ENCODE results near the gene SLC6A7.

SLC6A7 gene

DNA sequence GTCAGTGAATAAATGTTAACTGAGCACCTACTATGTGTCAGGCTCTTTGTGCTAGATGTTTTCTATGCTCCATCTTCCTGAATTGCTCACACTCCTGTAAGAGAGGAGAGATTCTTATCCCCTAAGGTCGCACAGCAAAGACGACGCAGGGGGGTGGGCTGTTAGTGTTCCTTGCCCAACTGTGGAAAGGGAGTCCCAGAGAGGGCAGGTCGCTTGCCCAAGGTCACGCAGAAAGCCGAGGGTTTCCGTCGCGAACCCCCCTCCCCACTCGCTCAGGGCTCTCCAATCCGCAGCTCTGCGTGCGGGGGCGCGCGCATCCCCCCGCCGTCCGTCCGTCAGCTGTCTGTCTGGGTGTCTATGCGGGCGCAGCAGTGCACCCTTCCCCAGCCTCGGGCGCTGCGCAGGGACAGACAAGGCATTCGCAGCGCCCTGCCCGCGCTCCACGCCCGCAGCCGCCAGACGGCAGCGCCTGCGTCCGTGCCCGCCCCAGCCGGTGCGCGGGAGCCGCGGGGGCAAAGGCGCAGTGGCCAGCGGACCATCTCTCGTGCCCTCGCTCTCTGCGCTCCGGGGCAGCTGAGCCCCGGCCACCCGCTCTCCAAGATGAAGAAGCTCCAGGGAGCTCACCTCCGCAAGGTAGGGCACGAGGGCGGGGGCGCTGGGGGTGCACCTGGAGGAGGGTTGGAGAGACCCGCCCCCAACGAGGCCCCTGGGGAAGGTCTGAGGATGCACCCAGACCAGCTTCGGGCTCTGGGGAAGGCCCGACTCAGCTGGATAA is at the start of gene SLC6A7:
TSS of gene SLC6A7 (plus strand) at position 335 of the 775 bp plus-strand sequence. CDS start at position 601, 266 bp downstream.
- no peak for DNase-seq (ENCODE audit: low read depth)

DNA sequence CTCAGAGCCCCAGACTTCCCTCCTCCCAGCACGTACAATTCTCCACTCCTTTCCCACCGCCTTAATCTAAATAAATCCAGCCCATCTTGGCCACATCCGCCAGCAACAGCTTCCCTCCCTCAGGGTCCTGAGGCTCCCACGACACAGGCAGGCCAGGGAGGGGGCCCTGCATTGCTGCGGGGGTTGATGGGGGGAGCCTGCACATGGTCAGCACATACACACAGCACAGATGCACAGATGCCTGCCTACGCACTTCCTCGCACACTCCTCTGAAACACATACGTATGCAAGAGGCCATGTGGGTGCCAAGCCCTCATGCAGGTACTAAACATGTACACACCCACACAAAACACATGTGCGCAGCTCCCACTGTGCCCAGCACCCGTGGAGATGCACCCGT is 49.0 kb upstream of the SLC6A7 start:
- DNase-seq (ENCODE audit: low read depth): no peak

DNA sequence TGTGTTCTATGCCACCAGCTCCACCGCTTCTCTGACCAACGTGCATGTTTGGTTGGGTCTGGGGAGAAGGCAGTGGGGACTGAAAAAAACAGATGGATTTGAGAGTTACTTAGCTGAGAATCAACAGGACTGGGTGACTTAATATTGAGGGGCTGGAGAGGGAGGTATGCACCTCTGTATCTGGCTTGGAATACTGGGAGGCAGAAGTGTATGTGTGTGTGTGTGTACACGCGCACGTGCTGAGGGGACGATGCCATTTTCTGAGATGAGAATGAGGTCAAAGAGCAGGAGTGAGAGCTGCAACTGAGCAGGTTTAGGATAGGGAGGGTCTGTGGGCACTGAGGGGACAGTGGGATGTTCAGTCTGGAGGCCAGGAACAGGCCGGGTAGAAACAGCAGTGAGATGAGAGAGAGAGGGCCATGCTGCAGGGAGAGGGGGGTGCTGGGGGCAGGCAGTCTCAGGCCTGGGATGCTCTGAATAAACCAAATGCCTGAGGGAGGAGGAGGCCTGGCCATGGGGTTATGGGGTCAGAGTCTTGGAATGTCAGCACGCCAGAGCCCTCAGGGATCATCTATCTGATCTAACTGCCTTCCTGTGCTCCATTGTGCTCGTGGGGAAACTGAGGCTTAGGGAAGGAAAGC is 48.2 kb upstream of the SLC6A7 start:
- no peak for DNase-seq (ENCODE audit: low read depth)

DNA sequence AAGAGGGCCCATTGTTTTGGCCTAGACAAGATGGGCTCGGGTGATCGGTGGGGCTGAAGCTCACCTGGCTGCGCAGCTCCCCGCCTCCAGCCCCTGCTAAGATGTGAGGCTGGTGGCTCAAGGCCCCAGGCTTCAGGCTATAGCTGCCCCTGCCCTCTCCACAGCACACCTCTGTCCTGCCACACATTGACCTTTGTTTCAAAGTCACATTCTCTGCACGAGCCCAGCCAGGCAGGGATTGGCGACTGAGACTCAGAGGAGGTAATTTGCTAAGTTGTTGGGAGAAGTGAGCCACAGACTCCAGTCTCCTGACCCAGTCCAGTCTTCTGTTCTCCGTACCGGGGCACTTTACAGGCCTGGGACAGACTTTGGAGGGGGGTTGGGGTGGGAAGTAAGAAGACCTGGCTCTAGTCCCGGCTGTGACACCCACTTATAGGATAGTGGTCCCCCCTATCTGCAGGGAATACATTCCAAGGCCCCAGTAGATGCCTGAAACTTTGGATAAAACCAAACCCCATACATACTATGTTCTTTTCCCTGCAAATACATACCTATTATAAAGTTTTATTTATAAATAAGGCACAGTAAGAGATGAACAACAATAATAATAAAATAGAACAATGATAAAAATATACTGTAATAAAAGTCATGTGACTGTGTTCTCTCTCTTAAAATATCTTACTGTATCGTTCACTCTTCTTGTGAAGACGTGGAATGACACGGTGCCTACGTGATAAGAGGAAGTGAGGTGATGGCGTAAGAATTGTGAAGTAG is 47.5 kb upstream of the SLC6A7 start:
- no peak for DNase-seq (ENCODE audit: low read depth)

DNA sequence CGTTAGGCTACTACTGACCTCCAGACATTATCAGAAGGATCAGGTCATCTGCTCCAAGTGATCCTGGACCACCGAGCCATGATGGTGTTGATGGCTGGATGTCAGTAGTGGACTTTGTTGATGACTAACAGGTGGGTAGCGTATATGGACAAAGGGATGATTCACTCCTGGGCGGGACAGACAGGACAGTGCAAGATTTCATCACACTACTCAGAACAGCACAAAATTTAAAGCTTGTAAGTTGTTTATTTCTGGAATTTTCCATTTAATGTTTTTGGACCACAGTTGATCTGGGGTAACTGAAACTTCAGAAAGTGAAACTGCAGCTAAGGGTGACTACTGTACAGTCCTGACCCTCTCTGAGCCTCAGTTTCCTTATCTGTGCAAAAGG is 46.9 kb upstream of the SLC6A7 start:
- DNase-seq (ENCODE audit: low read depth): no peak

DNA sequence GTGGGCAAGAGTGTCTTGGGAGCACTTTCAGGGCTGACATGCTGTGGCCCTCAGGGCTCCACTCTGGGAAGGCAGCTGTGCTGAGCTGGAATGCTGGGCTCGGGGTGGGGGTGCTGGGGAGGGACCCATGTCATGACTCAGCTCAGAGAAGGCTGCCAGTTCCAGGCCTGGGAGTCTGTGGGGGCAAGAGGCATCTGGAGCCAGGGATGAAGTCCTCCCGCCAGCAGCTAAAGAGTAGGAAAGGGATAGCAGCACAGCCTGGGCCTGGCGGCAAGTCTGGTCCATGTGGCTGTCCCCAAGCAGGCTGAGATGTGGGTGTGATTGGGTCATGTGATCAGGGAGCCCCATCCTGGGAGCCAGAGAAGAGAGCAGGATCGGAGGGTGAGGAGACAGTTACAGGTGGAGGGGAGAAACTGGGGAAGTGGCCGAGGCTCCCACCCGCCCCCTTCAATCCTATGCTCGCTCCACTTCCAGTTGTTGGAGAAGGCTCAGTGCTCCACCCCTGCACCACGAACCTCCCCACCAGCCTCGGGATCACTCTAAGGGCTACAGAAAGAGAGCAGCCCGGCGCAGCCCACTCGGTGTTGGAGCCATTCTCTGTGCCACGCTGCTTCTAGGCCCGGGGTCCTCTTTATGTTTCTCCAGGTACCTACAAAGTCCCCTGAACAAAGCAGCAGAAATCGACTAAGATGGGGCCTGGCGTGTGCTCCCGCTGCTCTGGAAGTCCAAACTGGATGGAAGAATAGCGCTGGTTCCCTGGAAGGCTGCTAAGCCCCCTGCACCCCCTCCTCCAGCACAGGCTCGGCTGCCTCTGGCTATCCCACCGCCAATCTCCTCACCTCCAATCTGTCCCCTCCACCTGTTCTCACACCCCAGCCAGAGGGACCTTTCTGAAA is 46.3 kb upstream of the SLC6A7 start:
- no peak for DNase-seq (ENCODE audit: low read depth)

DNA sequence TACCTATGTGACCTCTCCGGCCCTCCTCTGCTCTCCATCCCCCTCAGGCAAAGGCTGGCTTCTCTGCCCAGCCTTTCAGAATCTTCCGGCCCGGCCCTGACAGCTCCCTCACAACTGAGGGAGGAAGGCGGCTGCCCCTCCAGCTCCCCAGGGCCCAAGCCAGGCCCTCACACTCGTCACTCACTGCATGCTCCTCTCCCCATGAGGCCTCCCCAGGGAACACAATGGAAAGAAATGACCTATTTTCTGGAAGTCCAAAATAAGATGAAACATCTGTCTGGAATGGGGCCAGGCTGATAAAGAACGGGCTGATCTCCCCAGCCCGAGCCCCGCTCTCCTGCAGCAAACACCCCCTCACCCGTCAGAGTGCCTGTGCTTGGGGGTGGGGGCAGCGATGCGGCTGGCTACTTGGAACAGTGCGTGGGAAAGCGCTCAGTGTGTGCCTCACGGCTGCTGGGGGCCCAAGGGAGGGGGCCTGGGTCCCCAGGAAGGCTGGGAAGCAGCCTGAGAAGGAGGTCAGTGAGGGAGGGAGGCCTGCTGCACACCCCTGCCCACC is 45.5 kb upstream of the SLC6A7 start:
- DNase-seq (ENCODE audit: low read depth): no peak

DNA sequence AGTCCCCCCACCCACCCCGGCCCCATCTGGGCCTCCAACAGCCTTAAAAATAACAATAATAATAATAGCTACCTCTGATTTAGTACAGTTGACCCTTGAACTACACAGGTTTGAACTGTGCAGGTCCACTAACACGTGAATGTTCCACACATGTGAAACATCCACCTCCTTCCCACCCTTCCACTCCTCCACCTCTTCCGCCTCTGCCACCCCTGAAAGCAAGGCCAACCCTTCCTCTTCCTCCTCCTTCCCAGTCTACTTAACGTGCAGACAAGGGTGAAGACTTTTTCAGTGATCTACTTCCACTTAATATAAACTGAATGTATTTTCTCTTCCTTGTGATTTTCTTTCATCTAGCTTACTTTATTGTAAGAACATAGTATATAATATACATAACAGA is 45.0 kb upstream of the SLC6A7 start:
- no peak for DNase-seq (ENCODE audit: low read depth)

DNA sequence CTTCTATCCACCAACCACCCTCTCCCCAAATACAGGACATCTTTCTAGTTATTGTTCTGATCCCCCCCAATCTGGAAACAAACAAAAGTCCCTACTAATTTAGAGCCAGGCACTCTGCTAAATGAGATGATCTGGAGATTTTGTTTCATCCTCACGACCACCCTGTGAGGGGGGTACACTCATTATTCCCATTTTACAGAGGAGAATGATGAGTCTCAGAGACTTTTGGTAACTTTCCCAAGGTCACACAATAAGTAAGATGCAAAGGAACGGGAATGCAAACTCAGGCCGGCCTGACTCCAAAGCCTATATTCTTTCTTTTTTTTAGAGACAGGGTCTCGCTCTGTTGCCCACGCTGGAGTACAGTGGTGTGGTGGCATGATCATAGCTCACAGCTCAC is 43.6 kb upstream of the SLC6A7 start:
- DNase-seq (ENCODE audit: low read depth): no peak

DNA sequence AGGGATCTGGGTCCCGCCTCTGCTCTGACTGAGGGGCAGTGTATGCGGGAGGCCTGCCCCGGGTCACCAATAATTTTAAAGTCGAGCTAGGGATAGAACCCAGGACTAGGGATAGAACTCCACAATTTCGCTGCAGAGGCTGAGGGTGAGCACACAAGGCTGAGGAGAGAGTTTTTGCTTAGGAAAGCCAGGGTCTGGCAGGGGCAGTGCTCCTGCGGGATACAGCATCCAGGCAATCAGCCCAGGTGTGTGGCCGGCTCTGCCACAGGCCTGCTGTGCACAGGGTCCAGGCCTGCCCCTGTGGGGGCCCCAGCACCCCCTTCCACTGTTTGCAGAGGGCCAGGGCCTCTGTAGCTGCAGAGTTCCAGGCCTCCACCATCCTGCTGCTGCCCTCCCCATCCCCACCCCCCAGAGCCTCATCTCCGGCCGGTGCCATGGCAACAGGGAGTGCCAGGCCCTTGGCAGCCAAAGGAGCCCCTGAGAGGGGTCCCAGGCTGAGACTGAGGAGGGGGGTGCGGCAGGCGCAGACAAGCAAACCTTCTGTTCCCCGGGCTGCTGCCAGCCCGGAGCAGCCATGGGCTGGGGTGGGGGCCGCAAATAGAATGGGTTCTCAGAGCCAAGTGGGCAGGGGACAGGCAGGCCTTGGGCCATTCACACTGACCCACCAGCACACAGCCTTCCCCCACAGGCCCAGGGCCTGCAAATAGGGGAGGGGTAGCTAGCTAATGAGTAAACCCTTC is 42.8 kb upstream of the SLC6A7 start:
- DNase-seq (ENCODE audit: low read depth): no peak

DNA sequence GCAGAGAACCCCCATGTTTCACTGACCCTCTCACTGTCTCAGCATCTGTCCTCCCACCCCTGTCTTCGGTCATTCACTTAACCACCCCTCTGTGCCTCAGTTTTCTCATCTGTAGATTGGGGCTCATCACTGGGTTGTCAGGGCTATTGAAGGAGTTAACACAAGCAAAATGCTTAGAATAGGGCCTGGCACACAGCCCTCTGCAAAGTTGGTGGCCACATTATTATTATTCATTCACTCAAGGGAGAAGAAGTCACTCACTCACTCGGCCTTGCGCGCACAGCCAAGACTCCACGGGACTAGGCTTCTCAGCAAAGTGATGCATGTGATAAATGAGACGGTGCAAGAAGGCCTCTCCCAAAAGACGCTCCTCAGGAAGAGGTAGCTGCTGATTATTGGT is 42.2 kb upstream of the SLC6A7 start:
- DNase-seq (ENCODE audit: low read depth): no peak

DNA sequence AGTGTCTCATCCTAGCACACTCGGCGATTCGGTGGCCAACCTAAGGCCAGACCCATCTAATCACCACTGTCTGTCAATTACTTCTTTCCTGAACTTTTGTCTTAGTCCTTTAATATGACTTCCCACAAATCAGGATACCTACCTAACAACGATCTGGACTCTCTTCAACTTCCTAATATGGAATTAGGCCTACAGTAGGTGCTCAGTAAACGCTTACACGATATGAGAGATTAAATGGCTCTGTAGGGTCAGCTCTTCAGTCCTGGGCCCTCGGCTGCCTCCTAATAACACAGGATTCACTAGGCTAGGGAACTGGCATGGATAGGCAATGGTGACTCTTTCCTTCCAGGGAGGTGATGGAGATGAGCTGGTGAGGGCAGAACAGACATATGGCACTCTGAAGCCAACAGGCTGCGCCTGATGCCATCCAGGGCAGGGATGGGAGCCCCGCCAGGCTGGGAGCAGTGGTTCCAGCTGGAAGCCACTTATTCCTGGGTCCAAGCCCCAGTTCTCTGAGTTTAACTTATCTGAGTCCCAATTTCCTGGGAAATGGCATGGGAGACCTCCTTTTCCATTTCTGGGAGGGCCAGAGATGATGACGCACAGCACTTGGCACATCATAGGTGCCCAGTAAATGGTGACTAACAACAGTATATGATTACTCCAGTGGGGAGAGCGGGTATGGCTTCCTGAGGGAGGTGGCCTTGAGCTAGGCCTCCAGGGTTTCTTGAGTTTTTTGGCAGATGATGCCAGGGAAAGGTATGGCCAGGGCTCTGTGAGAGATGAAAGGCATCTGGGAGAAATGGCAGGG is 41.5 kb upstream of the SLC6A7 start:
- no peak for DNase-seq (ENCODE audit: low read depth)

DNA sequence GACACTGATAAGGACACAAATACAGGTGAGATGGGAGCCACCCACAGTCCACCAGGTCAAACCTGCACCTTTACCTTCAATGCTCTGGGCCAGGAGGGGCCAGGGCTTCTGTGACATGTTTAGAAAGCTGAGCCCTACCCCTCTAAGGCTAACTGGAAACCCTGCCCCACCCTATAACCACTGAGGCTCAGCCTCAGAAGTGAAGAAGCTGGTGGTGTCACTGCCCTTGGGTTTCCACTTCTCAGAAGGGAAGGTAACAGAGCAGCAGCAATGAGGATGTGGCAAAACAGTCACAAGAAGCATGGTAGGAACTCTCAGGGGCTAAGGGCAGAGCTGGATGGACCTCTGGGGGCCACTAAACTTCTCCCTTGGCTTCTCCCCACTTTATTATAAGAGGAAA is 40.2 kb upstream of the SLC6A7 start:
- no peak for DNase-seq (ENCODE audit: low read depth)

DNA sequence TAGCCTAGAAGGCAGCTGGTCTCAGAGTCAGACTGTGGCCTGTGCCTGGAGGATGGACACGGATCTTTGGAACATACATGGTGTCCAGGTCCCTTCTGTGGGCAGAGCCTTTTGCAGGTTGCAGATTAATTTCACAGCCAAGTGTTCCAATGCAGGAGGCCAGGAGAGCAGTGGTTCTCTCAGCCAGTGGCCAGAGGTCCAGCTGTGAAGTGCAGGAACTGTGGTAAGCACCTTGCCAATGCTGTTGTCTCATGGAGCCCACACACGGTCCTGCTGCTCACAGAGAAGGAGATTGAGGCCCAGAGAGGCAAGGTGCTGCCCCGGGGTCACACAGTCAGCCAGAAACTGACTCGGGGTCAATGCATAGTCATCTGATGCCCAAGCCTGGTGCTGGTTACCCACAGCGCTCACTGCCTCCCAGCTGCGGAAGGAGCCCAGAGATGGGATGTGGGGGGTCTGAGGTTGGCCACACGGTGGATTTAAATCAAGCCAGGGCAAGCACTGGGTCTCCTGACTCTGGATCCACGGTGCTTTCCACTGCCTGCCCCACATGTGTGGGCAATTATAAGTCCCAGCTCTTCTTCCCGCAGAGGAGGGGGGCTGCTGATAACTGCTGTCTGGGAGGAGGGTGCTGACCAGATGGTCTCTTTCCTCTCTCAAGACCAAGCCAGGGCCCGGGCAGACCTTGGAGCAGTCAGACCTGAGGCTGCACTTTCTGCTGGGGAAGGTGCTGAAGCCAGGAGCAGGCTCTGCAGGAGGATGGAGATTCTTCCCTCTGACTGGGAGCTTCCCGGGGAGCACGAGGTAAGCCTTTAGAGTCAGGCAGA is 37.0 kb upstream of the SLC6A7 start:
- DNase-seq (ENCODE audit: low read depth): no peak

DNA sequence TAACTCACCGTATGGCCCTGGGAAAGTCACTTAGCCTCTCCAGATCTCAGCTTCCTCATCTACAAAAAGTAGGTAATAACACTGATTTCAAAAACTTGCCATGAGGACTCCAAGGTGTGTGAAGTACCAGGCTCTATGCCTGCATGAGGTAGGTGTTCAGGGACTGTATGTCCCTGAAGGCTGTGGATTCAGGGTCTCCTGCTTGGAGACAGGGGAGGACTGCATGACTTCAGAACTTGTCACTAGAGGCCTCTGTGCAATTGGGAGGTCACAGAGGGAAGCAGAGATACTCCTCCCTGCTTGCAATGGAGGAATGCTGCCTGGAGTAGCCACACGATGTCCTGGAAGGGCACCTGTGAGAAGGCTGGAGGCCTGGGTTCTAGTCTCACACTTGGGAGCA is 36.4 kb upstream of the SLC6A7 start:
- DNase-seq (ENCODE audit: low read depth): no peak

DNA sequence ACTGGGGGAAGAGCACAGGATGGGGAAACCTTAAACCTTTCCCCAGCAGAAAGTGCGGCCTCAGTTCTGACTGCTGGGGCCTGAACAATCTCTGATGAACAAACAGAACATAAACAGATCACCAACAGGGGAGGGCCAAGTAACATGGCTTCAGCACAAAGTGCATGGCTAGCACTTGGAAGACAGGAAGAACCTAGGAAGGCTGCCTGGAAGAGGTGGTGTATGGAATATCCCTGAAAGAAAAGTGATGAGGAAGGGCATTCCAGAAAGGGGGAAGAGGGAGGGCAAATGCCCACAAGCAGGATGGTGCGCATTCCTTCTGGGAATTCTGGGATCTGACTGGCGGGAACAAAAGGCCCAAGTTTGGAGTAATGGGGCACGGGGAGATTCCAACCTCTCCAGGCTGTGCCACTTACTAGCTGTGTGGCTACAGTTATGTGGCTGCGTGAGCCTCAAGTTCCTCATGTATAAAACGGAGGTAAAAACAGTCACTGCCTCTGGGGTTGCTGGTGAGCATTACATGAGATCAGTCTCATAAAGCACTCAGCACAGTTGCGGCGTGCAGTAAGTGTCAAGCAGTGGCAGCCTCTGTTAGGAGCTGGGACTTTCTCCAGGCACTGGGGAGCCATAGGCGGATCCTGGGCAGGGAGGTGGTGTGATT is 35.8 kb upstream of the SLC6A7 start:
- DNase-seq (ENCODE audit: low read depth): no peak

DNA sequence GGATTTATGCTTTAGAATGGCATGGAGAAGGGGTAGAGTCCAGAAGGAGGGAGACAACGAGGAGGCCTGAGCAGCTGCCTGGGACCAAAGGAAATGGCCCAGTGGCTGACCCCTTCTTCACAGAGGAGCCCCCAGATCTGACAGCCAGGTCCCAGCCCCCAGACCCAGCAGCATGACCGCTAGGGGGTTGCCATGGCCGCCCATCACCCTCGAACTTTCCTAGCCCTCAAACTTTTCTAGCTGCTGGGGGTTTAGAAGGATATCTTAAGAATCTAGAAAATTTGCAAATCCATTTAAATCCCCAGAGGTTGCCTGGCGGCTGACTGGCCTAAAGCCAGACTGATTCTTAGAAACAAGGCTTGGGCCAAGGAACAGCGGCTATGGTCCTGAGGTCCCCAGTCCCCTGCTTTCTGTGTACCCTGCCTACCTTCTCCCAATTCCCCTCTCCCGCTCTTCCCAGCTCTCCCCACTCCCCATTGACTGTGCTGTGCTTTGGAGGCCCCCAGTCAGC is 35.2 kb upstream of the SLC6A7 start:
- DNase-seq (ENCODE audit: low read depth): no peak

DNA sequence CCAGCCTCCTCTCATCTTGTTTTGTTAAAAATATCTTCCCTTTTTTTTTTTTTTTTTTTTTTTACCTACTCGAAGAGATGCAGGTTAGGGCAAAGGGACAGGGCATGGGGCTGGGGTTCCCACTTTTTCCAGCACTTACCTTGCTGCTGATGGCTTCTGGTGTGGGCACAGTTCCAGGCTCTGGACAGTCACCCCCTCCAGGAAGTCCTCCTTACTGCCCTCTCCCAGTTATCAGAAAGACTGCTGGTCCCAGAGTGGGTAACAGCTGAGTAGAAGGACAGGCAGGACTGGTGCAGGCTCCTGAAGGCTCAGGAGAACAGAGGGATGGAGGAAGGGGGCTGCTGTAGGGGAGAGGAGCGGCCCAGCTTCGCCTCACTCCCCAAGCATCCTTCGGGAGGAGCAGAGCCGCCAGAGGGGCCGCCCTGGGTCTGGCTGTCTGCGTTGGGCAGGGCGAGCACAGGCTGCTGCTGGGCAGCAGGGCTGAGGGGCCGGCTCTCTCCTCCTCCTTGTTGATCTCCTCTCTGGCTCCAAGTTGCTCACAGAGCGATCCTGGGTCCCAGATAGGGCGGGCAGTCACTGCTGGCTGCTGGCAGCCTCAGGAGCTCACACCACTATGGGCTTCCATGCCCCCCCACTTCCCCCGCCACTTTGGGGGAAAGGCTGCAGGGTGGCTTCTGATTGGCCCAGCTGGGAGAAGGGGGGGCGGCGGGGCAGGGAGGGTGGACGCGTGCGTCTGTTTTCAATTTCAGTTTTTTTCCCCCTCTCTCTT is 34.4 kb upstream of the SLC6A7 start, which contains the start of gene PDGFRB:
TSS of gene PDGFRB (minus strand) at position 588 of the 769 bp plus-strand sequence. CDS start 18,798 bp downstream, outside the sequence.
- DNase-seq (ENCODE audit: low read depth): no peak
